Measurements from ENCODE around the gene ACTRT3.

GRCh38 chr3:169774186-169774585 is 4.8 kb upstream of the ACTRT3 start:
- TF ChIP-seq POLR2A (IDR thresholded peaks at IDR 0.05) (no peak), CTCF (IDR thresholded peaks at IDR 0.05) (no peak)
